DMS79 treated with DMSO at 0.1 percent for 48 hours (cell line): ENCODE results near the gene CDK5RAP3.
"Not testable (repeated sequence)": the region's sequence is repeated elsewhere in the genome, so short reads cannot be mapped to it uniquely, and the experiment has no call there.

Source experiments
- DNase-seq: peaks from one replicate; lab custom pipeline; 2025; lab: John Stamatoyannopoulos, UW

Gene CDK5RAP3, protein sequence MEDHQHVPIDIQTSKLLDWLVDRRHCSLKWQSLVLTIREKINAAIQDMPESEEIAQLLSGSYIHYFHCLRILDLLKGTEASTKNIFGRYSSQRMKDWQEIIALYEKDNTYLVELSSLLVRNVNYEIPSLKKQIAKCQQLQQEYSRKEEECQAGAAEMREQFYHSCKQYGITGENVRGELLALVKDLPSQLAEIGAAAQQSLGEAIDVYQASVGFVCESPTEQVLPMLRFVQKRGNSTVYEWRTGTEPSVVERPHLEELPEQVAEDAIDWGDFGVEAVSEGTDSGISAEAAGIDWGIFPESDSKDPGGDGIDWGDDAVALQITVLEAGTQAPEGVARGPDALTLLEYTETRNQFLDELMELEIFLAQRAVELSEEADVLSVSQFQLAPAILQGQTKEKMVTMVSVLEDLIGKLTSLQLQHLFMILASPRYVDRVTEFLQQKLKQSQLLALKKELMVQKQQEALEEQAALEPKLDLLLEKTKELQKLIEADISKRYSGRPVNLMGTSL

DNA sequence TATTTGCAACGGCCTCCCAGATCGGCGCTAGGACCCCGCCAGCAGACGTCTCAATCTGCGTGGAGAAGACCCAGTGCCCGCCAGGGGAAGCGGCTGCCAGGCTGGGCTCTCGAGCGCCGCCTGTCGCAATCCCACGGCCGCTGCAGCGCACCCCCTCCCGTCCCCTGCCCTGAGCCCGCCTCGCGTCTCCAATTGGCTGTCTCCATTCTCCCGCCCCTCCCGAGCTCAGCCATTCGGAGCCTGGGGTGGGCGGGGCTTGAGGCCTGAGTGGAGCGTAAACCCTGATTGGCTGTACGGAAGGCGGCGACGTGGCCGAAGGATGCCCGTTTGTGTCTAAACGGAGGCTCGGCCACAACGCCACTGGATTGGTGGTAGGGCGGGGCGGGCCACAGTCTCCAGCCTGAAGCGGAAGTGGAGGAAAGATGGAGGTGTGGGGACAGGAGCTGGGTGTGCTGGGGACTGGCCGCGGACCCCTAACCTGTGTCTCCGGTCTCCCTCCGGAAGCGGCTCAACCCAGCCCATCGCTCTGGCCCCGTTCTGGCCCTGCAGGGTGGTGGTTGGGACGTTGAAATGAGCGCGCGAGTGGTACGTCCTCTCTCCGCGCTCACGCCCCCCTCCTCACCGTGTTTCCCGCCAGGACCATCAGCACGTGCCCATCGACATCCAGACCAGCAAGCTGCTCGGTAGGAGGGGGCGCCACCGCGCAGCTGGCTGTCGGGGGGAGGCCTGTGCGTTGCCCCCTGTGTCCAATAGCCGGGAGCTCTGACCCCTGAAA is at the start of gene CDK5RAP3:
CDK5RAP3 (plus strand) TSS at position 389 of the 775 bp plus-strand sequence; CDS start at position 423, 34 bp downstream.
- peak; percentile 99 for DNase-seq

DNA sequence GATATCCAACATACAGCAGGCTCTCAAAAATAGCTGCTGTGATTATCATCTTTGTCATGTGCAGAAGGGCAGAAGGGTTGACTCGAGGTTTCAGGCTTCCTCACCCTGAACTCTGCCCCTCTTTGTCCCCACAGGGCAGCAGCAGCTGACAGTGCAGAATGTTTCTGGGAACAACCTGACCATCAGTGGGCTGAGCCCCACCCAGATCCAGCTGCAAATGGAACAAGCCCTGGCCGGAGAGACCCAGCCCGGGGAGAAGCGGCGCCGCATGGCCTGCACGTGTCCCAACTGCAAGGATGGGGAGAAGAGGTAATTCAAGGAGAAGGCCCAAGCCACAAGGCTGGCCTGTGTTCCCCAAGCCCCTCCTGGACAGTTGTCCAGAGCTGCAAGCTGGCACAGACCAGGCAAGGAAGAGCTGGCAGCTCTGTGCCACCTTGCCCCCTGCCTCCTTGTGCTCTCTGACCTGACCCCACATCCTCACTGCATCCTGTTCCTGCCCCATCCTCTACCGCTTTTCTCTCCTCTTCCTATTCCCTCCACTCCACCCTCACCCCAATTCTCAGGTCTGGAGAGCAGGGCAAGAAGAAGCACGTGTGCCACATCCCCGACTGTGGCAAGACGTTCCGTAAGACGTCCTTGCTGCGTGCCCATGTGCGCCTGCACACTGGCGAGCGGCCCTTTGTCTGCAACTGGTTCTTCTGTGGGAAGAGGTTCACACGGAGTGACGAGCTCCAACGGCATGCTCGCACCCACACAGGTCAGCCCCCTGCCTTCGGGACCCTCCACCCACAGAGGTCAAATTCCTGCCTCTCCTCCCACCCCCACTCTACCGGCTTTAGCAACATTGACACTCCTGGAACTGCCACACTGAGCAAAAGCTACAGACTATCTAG is 45.9 kb upstream of the CDK5RAP3 start:
- DNase-seq, result no peak

DNA sequence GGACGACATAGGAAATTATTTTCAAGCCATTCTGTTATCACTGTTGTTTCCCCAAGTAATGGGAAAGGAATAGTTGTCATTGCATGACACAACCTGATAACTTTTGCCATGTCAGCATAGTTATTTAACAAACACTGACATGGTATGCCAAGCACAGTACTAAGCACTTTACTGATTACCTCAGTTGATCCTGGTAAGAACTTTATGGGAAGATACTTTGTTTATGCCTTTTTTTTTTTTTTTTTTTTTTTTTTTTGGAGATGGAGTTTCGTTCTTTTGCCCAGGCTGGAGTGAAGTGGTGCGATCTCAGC is 45.3 kb upstream of the CDK5RAP3 start:
- no peak for DNase-seq

DNA sequence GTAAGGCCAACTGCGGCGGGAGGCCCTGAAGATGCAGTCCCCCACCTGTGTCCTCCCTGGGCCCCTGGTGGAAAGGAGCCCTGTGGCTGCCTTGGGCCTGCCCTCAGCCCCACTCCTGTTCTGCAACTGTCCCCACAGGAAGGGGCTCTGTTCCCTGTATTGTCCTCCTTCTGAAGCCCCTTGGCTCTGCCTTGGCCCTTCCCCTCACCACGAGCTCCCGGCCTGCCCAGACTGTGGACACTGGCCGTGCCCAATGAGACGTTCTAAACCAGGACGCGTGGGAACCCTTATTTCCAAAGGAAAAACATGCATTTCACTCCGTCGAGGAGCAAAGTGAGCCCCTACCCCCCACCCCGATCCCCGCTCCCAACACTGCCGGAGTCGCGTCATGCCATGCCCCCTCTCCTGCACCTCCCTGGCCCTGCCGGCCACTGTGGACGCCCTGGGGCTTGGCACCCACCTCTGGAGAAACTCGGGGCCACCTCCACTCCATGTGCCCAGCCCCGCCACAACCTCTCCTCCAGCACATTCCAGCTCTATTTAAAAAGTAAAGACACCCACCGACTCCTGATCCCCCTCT is 43.0 kb upstream of the CDK5RAP3 start:
- no peak for DNase-seq

DNA sequence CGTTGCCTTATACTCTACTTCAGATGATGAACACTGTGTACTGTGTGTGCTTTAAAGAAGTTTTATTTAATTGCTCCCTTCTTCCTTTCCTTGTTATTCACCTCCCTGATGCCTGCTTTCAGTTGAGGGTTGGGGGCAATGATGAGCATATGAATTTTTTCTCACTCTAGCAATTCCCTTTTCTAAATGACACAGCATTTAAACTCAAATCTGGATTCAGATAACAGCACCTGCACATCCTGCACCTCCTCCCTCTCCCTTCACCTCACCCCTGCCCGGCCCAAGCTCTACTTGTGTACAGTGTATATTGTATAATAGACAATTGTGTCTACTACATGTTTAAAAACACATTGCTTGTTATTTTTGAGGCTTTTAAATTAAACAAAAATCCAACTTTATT is 42.5 kb upstream of the CDK5RAP3 start:
- no peak for DNase-seq

DNA sequence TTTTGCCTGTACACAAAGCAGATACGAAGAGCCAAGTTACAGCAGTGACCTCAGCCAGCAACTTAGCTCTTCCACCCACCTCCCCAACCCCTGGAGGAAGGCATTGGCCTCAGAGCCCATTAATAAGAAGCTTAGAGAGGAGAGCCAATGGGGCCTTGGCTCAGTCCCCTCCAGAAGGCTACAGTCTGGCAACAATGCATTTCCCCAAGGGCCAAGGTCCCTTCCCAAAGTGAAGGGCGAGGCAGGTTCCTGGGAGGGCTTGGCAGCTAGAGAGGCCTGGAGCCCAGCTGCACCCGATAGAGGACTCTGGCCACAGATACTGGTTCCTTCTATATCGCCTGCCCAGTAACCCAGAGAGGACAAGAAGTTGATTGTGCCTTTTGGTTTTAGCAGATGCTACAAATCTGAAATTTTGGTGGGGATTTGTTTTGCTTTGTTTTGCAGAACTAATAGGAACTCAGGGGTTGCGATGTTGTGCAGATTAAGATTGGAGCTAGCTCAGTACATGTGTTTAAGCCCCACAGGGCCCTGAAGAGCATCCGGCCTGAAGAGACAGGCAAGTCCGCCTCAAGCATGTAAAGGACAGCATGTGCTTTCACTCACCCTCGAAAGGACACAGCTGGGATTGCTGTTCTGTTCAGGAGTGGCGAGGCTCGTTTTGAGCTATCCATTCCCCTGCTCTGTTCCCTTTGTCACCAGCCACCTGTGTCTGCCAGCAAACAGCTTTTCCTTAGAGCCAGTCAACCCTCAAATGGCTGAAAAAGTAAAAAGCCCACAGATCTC is 41.5 kb upstream of the CDK5RAP3 start:
- DNase-seq, result no peak

DNA sequence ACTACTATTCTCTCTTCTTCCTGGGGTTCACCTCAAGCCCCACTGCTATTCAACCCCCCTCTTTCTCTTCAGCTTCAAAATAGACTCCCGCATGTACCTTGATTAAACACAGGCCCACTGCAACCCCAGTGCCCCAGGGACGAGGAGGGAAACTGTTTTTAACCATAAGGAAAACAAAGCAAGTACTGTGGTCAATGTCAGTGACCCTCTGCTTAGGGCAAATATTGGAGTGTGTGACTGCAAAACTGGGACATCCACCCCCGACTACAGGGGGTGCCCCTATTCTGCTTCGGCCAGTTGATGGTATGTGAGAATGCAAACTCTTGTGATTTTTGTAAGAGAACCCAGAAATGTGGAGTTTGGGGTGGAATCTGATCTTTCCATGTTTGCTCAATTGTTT is 39.1 kb upstream of the CDK5RAP3 start:
- no peak for DNase-seq

DNA sequence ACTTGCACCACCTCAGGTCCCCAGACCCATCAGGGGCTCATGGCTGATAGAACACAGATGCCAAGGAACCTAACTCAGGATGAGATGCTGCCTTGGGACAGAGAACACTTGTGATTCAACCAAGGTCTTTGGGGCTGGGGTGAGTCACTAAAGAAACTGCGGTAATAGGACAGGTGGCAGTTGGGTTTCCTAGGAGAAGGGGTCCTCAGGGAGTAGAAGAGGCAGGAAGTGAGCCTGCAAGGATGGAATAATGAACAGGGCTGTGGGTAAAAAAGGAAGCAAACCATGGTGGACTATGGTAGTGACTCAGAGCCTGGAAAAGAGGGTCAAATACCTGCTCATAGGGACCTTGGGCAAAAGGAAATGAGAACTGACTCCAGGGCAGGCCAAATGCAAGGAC is 36.1 kb upstream of the CDK5RAP3 start:
- no peak for DNase-seq

DNA sequence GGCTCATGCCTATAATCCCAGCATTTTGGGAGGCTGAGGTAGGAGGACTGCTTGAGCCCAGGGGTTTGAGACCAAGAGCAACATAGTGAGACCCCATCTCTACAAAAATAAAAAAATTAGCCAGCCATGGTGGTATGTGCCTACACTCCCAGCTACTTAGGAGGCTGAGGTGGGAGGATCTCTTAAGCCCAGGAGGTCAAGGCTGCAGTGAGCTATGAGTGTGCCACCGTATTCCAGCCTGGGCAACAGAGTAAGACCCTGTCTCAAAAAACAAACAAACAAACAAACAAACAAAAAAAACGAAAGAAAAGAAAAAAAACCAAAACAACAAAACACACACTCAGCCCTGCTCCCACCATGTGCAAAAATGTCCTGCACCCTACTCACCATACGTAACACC is 35.4 kb upstream of the CDK5RAP3 start:
- not testable (repeated sequence) for DNase-seq

DNA sequence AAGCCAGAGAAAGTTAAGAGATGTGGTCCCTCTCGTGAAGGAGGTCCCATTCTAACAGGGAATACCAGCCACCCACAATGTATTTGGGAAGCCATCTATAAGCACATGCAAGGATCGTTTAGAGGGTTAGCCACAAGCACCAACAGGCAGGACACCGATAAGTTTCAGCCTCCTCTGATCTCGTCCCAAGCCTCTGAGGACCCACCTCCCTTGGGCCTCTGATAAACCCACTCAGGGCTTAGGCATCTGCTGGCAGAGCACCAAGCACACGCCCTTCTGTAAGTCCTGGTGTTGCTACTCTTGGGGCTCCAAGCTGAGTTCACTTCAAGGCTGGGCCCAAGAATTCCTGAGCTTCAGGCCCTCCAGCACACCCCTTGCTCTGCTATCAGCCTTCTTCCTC is 35.0 kb upstream of the CDK5RAP3 start:
- no peak for DNase-seq

DNA sequence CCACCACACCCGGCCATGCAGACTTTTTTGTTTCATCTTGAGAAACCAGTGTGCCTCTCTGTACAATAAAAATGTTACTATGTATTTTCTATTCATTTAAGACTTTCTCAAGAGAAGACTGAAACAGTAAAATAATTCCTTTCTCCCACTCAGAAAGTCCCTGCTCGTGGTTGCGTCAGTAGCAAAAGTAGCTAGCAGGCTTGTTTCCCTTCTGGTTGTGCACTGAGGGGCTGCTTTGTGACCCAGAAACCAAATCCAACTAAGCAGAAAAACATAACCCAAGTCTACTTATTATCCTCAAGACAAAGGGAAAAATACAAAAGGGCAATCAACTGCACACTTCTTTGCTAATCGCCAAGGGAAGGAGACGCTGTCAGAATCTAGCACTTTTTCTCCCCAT is 33.0 kb upstream of the CDK5RAP3 start:
- DNase-seq, result no peak

DNA sequence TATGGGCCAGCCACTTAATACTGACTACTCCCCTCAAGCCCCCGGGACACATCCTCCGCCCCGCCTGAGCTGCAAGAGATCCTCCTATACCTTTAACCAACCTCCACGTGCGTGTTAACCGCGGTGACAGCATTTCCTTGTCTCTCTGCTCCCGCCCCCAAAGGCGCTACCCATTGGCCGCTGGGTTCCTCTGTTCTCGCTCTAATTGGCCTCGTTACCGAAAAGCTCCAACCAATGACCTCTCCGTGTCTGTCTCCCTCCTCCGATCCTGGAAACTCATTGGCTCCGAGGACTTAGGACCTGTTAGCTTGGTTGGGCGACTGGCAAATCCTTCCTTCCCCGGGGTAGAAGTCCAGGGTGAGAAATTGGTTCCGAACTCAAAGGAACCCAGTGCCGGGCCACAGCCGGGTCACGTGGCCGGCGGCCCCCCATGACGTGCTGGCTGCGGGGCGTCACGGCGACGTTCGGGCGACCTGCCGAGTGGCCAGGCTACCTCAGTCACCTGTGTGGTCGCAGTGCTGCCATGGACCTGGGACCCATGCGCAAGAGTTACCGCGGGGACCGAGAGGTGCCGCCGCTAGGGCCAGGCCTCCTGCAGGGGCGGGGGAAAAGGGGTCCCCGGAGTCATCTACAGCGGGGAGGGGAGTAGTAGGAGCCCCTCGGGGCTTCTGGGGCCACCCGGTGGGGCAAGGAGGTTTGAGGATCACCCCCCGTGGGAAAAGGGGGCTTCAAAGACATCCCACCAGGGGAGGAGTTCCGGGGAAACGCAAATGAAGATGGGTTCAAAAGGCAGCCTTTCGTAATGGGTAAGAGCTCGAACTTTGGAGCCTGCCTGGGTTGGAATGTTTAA is 29.4 kb upstream of the CDK5RAP3 start, which contains the start of gene PNPO:
PNPO (plus strand) TSS at position 326 of the 850 bp plus-strand sequence; CDS start at position 431, 105 bp downstream.
- DNase-seq, result peak; percentile 98

DNA sequence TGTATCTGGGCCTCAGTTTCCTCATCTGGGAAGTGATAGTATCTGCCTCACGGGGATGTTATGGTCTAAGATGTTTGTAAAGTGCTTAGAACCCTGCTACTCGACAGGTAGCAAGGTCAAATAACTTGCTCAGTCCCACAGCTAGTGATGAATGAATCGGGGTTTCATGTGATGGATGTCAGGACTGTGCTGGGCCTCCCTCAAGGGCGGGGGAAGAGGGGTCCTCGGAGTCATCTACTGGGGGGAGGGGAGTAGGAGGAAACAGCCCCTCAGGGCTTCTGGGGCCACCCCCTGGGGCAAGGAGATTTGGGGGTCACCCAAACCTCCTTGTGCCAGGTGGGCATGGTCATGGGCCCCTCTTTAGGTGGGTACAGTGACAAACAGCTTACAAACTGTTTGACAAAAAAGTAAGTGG is 28.8 kb upstream of the CDK5RAP3 start:
- peak; percentile 12 for DNase-seq

DNA sequence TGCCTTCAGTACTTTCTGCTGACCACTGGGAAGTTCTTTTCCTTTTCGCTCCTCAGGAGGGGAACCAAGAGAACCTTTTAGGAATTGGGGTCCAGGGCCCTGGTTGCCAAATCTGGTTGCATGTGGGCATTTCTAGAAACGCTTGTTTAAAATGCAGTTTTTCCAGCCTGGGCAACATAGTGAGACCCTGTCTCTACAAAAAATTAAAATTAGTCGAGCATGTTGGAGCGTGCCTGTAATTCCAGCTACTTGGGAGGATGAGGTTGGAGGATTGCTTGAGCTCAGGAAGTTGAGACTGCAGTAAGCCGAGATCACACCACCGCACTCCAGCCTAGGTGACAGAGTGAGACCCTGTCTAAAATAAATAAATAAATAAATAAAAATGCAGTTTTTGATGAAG is 28.3 kb upstream of the CDK5RAP3 start:
- no peak for DNase-seq

DNA sequence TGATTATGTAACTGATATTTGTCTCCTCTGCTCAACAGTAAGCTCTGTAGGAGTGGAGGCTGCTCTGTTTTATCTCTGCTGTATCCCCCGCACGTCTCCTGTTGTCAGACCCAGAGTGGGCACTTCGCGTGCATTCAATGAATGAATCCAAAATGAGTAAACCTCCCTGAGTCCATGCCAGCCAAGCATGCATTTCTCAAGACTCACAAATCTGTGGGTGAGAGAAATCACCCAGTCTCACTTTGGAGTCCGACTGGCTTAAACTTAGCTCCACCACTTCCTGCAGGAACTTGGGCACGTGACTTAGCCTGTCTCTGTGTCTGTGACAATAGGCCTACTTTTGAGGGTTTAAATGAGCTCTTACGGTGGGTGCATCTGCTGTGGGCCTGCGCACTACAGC is 25.8 kb upstream of the CDK5RAP3 start:
- DNase-seq, result no peak

DNA sequence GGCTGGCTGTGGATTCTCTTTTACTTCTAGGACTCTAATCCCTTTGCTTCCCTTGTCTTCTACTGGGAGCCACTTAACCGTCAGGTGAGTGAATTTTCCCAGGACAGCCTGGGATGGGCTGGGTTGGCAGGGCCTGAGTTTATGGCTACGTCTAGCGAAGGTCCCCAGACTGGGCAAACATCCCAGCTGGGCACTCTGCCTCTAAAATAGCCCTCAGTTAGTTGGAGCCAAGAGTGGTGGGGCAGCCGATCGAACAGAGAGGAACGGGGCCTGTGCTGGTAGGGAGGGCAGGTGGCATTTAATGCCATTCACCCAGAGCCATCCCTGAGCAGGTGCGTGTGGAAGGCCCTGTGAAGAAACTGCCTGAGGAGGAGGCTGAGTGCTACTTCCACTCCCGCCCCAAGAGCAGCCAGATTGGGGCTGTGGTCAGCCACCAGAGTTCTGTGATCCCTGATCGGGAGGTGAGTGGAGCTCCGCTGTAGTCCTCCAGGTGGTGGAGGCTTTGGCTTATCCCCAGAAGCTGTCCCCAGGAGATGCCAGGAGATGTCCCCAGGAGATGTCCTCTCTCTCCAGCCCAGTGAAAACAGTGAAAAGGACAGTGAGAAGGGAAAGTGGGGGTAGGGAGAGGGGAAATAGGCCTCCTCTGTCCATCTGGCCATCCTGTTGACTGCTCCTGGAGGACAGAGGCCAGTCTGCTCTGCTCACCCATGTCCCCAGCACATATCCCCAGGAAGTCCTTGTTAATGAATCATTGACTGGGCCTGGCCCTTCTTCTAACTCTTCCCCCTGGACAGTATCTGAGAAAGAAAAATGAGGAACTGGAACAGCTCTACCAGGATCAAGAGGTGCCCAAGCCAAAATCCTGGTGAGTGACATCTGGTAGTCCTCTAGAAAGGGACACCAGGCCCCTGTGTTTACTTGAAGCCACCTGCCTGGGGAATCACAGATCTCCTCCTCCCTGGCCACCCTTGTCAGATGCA is 25.1 kb upstream of the CDK5RAP3 start:
- DNase-seq, result no peak

DNA sequence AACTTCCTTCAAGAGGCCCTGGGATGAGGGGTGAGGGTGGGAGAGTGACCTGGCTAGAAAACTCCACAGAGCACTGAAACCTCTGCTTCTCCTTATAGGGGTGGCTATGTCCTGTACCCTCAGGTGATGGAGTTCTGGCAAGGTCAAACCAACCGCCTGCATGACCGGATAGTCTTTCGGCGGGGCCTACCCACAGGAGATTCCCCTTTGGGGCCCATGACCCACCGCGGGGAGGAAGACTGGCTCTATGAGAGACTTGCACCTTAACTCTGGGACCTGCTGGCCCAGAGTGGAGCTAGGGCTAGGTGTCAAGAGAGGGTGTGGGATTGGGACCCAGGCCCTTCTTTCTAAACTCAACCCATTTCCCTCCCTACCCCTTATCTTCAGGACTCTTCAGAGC is 24.4 kb upstream of the CDK5RAP3 start:
- no peak for DNase-seq

DNA sequence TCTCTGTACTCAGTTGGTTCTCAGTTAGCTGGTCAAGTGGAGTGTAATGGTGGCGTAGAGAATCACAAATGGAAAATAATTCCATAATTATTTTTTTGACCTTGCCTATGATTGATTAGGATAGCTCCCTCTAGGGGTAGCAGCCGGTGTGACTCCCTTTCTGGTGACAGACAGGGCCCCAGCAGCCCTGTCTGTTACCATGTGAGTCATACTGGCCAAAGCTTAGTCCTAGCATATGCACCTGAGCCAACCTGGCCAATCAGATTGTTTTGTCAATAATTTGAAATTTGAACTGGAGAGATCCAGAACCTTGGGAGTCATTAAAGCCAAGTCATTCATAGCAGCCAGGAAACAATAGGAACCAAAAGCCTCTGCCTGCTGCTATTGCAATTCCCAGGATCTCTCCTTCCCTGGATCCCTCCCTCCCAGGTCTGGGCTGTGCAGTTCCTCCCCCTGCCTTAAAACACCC is 23.9 kb upstream of the CDK5RAP3 start:
- peak; percentile 41 for DNase-seq
